Stimulated activated CD8-positive, alpha-beta memory T cell treated with anti-CD3 and anti-CD28 coated beads, Interleukin-4, amount 100 ng/mL, for 24 hours (primary cell): Measurements from ENCODE around the gene IL19.
"Not testable (repeated sequence)": the region's sequence is repeated elsewhere in the genome, so short reads cannot be mapped to it uniquely, and the experiment has no call there.

Experiments
- DNase-seq: peaks from one replicate; pipeline ENCODE4 v3.0.0-alpha.2; 2020; ENCODE audit warnings: low read depth

Gene IL19

DNA sequence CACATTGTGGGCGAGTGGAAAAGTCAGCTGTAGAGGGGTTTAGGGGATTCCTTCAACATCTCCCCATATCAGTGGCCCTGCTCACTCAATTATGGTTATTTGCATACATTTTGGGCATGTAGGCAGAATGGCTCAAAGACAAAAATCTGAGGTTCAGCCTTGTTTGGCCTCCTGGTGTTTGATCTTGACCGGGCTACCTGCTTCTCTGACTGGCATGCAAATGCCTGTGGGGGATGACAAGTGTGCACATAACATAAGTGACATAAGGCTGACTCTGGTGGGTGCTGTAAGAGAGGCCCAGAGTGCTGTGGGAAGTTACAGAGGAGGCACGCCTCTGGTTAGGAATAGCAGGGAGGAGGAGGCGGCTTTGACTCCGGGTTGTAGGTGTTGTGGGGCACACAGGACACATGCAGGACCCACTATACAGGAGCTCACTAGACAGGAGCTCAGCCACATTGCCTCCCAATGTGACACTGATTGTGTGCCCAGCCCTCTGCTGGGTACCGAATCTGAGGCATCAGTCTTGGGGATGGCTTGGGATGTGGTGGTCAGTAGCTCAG, 29.4 kb upstream of the IL19 start:
- no peak for DNase-seq

DNA sequence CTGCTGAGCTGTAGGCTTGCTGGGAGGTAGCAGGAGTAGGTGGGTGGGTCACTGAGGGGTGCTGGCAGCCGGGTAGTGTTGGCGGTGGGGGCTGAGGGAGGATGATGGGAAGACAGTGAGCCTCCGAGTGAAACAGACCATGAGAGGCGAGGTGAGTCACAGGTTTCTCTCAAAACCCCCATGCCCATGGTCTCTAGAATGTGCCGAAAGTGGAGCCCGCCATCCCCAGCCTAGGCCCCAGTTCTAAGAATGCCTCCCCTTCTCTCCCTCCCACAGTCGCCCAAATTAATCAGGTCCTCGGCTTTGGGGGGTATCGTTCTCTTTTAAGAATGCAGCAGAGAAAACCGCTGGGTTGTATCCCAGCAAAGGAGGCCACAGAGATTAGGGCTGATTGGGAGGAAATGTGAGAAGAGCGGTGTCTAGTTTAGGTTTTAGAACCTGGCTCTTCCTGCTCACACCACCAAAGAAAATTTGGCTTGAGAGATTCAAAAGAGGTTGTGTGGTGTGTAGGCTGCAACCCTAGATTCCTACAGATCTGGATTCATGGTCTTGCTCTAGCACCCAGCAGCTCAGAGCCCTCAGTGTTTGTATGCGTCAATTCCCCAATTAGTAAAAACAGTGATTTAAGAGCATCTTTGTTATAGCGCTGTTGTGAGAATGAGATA, 27.7 kb upstream of the IL19 start:
- DNase-seq, result peak; percentile 28

DNA sequence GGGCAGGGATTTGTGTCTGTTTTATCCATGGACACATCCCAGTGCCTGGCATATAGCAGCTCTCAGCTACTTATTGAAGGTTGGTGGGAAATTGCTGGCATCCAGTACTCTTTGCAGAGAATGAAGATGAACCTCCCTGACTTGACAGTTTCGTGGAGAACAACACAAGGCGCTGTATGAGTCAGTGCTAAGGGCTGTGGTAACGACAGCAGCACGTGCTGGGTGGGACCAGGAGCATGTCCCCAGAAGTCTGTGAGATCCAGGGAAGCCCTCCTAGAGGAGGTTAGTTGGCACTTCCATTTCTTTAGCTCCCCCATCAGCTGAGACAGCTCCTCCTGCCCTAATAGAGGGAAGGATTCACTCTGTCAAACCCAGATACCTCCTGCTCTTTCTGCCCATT, 25.9 kb upstream of the IL19 start:
- no peak for DNase-seq

DNA sequence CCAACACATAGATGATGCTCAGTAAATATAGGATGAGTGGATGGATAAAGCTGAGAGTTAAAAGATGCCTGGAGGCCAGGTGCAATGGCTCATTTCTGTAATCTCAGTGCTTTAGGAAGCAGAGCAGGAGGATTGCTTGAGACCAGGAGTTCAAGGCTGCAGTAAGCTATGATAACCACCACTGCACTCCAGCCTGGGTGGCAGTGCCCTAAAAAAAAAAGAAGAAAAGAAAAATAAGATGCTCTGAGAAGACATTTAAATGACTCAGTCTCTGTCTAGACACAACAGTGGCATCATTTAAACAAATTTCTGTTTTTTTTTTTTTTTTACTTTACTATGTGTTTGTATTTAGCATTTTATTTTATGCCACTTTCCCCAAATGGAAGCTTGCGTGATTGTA, 25.3 kb upstream of the IL19 start:
- DNase-seq, result no peak

DNA sequence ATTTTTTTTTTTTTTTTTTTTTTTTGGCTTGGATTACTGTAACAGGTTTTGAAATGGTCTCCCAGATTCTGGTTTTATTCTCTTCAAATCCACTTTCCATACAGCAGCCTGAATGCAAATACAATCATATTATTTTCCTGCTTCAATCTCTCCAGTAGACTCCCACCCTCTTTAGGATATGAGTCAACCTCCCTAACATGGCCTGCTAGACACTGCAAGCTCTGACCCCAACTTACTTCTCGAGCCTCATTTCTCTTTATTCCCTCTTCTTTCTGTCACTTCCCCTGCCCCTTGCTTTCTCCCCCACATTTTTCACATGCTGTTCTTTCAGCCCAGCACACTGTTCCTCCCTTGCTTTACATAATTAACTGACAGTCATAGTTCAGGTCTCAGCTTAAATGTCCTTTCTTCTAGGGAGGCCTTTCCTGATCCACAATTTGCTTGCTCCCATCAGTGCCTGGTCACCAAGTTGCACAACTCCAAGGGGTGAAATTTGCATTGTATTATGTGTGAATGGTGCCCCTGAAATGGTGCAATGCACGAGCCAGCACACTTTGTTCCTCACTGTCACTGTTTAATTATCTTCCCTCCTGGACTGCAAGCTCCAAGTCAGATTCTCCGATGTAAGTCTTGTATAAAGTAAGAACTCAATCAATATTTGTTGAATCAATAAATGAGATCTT, 22.1 kb upstream of the IL19 start:
- DNase-seq, result no peak

DNA sequence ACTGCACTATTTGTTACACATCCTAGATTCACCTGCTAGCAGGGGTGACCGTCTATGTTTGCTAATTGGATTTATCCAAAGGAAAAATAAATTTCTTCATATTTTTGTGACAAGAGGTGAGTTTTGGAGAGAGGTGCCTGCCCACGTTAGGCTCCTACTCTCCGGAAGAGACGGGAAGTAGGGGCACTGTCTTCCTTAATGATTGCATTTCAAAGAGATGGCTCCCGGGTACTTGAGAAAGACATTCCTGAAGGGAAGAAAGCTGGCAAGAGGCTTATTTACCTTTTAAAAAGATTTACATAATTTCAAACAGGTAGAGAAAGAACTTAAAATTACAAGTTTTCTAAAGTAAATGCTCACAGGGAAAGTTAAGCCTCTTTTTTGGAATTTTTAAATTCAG, 18.7 kb upstream of the IL19 start:
- no peak for DNase-seq

DNA sequence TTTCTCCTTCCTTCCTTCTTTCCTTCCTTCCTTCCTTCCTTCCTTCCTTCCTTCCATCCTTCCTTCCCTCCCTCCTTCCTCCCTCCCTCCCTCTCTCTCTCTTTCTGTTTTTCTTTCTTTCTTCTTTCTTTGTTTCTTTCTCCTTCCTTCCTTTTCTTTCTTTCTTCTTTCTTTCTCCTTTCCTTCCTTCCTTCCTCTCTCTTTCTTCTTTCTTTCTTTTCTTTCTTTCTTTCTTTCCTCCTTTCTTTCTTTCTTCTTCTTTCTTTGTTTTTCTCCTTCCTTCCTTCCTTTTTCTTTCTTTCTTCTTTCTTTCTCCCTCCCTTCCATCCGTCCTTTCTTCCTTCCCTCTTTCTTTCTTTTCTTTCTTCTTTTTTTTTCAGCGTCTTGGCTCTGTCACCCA, 18.1 kb upstream of the IL19 start:
- DNase-seq, result no peak

DNA sequence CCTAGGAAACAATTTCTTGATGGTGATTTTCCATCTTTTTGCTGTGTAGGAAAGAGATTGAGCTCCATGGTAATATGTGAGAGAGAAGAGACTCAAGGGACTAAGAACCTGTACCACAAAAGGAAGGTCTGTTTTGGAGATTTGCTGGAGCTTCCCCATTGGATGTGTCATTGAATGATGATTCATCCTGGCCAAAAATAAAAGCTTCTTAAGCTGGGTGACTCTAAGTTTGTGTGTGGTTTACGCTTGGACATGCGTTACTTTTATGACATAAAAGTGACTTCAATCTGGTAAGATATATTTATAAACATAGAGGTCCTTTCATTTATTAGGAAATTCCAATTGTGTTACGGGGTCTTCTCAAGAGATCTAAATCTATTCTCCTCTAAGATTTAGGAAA, 17.4 kb upstream of the IL19 start:
- no peak for DNase-seq

DNA sequence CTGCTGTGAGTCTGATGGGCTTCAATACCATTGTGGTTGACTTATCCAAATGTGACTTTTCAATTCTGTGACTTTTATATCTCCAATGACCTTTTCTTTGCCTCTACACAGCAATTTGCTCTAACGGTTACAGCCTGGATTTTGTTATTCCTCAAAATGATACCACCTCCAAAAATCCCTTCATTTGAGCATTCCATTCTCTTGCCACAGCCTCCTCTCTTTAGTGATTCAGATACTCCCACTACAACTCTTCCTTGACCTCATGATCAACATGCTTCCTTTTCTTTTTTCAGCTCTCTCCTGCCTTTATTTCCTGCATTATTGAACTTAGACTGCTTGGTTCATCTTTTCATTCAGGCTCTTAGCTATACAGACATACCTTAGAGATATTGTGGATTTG, 16.6 kb upstream of the IL19 start:
- DNase-seq, result no peak

DNA sequence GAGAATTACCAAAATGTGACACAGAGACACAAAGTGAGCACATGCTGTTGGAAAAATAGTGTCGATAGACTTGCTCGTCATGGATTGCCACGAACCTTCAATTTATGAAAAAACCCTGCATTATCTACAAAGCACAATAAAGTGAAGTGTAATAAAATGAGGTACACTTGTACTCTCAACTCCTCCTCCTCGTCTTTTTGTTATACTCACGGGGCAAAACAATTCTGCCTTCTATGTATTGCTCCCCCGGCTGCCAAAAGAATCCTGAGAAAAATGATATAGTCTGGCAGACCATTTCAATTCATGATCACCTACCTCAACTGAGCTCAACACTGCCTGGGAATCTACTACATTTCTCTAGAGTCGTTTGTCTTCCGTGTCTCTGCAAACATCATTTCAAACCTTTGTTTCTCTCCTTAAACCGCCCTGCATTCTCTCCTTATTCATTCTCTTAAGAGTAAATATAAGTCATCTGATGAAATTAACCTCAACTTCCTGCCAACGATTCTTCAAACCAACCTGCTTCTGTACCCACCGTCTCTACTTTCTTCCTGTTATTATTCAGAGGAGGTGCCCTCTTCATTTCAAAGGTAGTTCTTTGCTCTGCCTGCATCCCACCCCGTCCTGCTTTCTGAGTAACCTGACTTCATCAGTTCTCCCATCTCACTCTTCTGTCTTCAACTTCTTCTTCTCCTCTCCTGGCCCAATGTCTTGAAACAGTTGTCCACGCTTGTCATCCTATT, 12.9 kb upstream of the IL19 start:
- no peak for DNase-seq

DNA sequence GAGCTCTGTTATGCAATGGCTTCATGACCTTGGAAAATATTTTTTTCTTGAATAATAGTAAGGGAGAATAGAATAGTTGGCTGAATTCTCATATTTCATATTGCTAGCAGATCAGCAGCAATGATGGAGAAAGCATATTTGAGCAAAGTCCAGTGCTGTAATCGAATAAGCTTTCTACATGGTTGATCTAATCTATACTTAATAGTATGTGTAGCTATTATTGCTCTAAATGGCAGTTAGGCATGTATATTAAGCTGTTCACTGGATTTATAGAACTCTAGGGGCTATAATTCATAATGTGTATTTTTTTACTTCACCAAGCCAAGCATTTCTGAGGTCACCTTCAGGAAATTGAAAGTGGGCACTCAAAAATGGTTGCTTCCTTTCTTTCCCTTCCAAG, 10.0 kb upstream of the IL19 start:
- no peak for DNase-seq

DNA sequence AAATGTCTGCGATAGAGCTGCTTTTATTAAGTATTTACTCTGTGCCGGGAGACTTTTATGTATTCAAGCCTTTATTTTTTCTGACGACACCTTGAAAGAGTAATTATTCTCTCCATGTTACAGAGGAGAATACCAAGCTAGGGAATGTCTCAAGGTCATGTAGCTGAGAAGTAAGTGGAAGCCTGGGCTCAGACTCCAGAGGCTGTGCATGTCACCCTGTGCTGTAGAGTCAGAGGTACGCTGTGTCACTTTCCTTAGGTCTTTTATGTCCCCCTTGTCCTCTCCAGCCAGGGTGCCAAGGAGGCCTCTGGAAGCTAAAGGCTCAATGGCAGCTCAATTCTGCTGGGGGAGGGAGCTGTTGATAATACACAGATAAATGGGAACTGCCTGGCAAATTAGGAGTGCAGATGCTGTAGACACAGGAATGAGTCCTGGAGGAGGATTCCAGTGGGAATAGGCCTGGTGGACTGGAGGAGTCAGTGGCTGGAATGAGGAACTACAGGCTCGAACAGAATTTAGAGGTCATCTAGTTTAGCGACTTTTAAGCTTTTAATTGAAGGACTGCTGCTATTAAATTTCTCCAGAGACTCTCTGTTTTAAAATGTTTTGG, 9.3 kb upstream of the IL19 start:
- DNase-seq, result no peak

DNA sequence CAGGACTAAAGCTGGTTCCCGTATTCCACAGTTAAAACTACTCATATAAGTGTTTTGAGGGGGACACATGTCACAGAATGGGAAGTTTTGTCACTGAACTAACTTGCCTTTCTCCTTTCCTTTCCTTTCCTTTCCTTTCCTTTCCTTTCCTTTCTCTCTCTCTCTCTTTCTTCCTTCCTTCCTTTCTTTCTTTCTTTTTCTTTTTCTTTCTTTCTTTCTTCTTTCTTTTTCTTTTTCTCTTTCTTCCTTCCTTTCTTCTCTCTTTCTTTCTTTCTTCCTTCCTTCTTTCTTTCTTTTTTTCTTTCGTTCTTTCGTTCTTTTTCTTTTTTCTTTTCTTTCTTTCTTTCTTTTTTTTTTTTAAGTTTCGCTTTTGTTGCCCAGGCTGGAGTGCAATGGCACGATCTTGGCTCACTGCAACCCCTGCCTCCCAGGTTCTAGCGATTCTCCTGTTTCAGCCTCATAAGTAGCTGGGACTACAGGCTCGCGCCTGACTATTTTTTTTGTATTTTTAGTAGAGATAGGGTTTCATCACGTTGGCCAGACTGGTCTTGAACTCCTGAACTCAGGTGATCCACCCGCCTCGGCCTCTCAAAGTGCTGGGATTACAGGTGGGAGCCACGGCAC, 7.7 kb upstream of the IL19 start:
- not testable (repeated sequence) for DNase-seq

DNA sequence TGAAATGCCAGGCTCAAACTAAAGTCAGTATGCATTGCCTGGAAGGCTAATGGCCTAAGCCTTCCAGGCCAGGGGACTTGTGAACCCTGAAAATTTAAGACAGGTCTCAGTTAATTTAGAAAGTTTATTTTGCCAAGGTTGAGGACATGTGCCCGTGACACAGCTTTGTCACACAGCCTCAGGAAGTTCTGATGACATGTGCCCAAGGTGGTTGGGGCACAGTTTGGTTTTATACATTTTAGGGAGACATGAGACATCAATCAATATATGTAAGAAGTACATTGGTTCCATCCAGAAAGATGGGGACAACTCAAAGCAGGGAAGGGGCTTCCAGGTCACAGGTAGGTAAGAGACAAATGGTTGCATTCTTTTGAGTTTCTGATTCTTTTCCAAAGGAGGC, 4.8 kb upstream of the IL19 start:
- not testable (repeated sequence) for DNase-seq

DNA sequence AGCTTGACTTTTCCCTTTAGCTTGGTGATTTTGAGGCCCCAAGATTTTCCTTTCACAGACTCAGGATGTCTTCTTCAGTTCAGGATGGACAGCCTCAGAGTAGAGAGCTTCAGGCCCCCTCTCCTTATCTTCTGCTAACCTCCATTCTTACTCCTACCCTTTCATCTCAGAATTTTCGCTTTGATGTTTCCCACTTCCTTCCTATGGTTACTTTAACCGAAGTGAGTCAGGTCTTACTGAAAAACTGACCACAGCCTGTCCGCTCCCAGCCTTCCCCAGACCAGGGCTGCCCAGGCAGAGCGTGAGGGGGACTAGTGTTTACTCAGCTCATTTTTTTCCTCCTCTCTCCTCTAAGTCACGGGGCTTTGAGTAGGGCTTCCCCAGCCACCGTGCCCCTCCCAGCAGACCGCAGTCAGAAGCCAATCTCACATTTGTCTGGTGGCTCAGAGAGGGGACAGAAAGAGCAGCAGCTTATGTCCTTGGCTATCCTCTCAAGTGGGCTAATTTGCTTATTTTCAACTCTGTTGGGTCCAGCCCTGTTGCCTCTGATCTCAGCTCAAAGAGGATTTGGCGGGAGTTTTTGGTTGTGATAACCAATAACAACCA, 4.2 kb upstream of the IL19 start:
- peak; percentile 48 for DNase-seq

DNA sequence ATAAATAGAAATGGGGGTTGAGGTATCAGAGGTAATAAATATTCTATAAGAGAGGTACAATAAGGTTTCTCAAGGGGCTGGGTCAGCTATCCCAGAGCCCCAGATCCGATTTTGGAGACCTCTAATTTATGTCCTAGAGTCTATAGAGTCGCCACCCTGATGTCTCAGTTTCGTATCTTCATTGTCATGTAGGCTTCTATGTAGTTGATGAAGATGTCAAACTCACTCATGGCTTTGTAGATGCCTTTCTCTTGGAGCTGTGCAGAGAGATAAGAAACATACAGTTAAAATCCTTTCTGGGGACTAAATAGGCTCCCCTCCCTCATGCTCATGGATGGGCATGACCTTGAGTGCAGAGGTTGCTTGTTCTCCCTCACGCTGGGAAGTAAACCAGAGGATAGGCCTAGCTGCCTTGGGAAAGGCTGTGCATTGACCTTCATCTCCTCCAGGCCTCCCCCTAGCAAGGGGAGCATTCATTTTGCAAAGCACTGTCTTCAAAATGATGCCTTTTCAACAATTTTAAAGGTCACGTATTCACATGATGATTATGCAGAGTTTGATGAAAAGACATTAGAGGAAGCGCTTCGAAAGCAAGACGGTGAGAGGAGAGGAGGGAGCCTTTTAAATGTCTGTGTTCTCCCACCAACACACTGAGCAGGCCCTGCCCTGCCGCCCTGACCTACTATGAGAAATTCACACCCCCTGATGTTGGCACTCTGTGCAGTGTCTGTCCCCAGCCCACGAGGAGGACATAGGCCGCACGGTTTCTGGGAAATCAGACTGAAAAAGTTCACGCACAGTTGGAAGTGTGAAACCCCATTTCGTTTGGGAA, 1.9 kb upstream of the IL19 start:
- no peak for DNase-seq

DNA sequence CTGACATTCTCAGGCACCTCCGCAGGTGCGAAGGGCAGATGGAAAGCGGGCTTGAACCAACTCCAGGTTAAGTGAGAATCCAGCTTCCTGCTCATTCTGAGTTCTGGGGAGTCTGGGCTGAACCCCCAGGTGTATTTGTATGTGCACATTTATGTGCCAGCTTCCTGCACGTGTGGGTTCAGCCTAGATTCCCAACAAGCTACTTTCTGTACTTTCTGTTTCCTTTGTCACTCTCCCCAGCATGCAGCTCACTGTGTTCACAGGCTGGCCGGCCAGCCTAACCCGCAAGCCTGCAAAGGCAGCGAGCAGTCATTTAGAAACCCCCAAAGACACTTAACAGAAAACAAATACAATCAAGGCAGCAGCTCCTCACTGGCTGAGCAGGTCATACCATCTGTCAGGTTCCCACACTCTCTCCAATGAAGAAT, 1.3 kb upstream of the IL19 start:
- DNase-seq, result peak; percentile 46

DNA sequence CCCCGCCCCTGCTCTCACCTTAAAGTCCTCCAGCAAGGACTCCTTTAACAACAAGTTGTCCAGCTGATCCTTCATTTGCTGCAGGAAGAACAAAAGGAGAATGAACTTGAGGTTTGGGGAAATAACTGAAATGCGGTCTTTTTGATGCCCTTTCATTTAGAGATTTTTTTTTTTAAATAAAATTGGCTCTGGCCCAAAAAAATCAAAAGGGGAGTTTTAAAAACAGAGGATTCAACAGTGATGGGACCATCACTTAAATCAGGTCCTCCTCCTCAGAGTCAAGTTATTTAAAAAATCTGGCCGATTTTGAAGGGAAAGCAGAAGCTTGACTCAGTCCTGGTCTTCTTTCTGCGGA, 742 bp downstream of the IL19 start:
- no peak for DNase-seq

DNA sequence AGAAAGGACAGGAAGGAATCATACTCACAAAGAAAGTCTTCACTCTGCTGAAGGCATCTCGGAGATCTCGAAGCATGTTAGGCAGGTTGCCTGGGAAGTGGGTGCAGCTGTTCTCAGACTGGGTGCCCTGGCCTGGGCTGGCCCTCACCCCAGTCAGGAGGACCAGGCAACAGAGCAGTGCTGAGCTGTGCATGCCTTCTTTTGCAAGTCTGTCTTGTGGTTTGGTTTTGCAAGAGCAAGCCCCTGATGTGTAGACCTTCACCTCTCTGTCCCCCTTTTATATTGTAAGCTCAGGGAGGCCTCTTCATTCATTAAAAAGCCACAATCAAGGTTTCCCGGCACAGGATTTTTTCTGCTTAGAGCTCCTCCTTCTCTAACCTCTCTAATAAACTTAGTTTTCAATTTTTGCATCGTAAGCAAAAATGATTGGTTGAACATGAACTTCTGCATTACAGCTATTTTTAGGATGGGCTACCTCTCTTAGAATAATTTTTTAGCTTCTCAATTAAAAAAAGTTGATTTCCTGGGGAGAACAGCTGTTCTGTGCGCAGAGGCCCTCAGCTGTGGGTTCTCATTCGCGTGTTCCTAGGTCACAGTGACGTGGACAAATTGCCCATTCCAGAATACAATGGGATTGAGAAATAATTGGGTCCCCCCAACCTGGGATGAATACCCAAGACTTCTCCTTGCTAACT, 1.8 kb downstream of the IL19 start, which contains the start of gene IL10:
Gene IL10, minus strand, starts transcription at position 252 of the 695 bp plus-strand sequence. Its CDS starts 59 bp downstream, at position 193.
- DNase-seq, result no peak

DNA sequence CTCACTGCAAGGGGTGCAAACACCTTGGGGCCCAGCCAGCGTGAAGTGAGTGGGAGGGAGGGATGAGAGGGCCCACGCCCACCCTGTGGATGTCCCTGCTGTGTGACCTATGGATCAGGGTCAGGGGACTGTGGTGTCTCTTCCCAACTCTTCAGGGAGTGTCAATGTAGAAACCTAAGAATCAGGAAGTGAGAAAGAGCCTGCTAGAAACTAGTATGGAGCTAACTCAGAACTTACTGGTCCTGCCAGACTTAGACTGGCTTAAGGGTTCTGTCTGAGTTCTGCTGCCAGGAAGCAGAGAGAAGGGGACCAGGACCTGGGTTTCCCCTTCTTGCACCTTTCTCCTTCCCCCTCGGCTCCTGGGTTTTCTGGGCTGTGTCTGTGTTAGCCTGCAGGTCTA, 3.5 kb downstream of the IL19 start:
- DNase-seq, result no peak
